SH-SY5Y (cell line): ENCODE results near the gene PATJ.

Source experiments
- GATA2 ChIP-seq: IDR thresholded peaks from 2 replicates; pipeline ENCODE4 v1.6.1; 2011; ENCODE audit warnings: mild to moderate bottlenecking, low read depth, low read length
- GATA3 ChIP-seq: IDR thresholded peaks from 2 replicates; pipeline ENCODE4 v1.6.1; 2011; ENCODE audit warnings: low read depth, mild to moderate bottlenecking, low read length, moderate library complexity

DNA sequence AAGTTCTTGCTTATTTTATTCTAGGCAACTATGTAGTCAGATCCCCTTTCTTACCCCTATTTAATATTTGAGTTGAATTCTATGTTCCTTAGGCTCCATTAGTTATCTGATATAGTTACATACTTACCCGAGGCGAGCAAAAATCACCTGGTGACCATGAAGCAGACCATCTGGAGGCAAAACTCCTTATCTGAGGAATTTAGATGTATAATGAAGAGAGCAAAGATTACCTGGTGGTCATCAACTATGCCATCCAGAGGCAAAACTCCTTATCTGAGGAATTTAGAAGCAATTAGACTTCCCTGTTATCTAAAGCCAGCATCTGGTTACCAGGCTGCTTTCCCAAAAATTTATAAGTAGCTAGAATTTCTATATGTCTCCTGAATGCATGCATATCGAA is 129.9 kb downstream of the PATJ start:
- no peak for TF ChIP-seq GATA2
- TF ChIP-seq GATA3, result no peak
